ENCODE data around the gene RNF144A. TPM values are rescaled to one million over a fixed set of nuclear protein-coding genes. Genes with fewer than 3 reads are reported as not detected.

Gene RNF144A
- total and polyA plus RNA-seq, 10 of the 15 experiments (the other 5 are each of a cell fraction or from before 2014, with no cell fraction given) = 0.02 to 12.1 (median 0.48) TPM; not detected in 1

GRCh38 chr2:6946722-6947121, 29.5 kb downstream of the RNF144A start:
- no peaks in the 10 kb centered on the region for H4K20me1 ChIP-seq (ENCODE audit: control insufficient read depth, insufficient read depth)
- H3K4me3 ChIP-seq = no peak overlapping the region
- DNase-seq (ENCODE audit: low read depth, low spot score) (no peak), ATAC-seq (no peak), FAIRE-seq (peak; percentile 61)
- SMC1A ChIA-PET (ENCODE audit: uncharacterized antibody, unreplicated experiment) = interaction anchor here (0.8 to 4.2 kb wide), 14 partner anchors 9 to 70 kb away, joined by 3 to 30 read pairs (median 4); no protein-coding TSS in a partner anchor
- POLR2A ChIA-PET = interaction anchor here (1.0 to 3.4 kb wide), 2 partner anchors 37 to 88 kb away, joined by 3 to 11 read pairs; no protein-coding TSS in a partner anchor
- no TSS peak for BruUV-seq (replicated peaks)
- no peak overlapping the region for H3K9ac ChIP-seq (ENCODE audit: control insufficient read depth, insufficient read depth, low read length)
- peaks cover 0 to under 1% of the 10 kb centered on the region in 2 experiments; a peak in 2 of 4 replicates for H3K36me3 ChIP-seq (ENCODE audit: control insufficient read depth in 2 of 2, insufficient read depth in 2 of 2, low read length in 1 of 2)
- WGBS (ENCODE audit: insufficient coverage, insufficient replicate concordance, low lambda C conversion rate, missing lambda C conversion rate) = 2% methylated on average over 2 of the region's 2 CpGs
- peaks cover 25% of the 10 kb centered on the region for H3K4me1 ChIP-seq (ENCODE audit: control insufficient read depth, insufficient read depth, low read length)
- RAD21 ChIA-PET (ENCODE audit: unreplicated experiment) = interaction anchor here (0.6 to 3.3 kb wide), 3 partner anchors 31 to 79 kb away, joined by 3 to 16 read pairs (median 4); no protein-coding TSS in a partner anchor
- in situ Hi-C loops (cut with MboI) (no loop called here), intact Hi-C loops (cut with micrococcal nuclease; ENCODE audit: unreplicated experiment) (no loop called here)
- H3K4me2 ChIP-seq (ENCODE audit: control insufficient read depth, insufficient read depth) = no peak overlapping the region
- TF ChIP-seq NFIC (IDR thresholded peaks at IDR 0.05; ENCODE audit: low read depth, low read length) (no peak), JUND (IDR thresholded peaks at IDR 0.05; ENCODE audit: low read depth, low read length) (no peak), KLF5 (IDR thresholded peaks at IDR 0.05; ENCODE audit: partially characterized antibody) (no peak), MXI1 (IDR thresholded peaks at IDR 0.05; ENCODE audit: low read depth, low read length) (no peak)
- CTCF ChIA-PET = interaction anchor here (0.6 to 3.4 kb wide), 6 partner anchors 31 to 111 kb away, joined by 3 to 25 read pairs (median 6); no protein-coding TSS in a partner anchor
- no peaks in the 10 kb centered on the region for H3K79me2 ChIP-seq (ENCODE audit: control insufficient read depth, insufficient read depth, low read length)
- no peaks in the 10 kb centered on the region for H3K27me3 ChIP-seq (replicated peaks in 1 of 2; ENCODE audit: control insufficient read depth in 2 of 2, insufficient read depth in 2 of 2, low read length in 1 of 2)
- H2AFZ ChIP-seq (ENCODE audit: control insufficient read depth, low read depth, low read length) = no peak overlapping the region
- H3K27ac ChIP-seq (ENCODE audit: control insufficient read depth, insufficient read depth) = no peak overlapping the region
- no peaks in the 10 kb centered on the region for H3K9me3 ChIP-seq (replicated peaks; ENCODE audit: control insufficient read depth, insufficient read depth, low read length)

DNA sequence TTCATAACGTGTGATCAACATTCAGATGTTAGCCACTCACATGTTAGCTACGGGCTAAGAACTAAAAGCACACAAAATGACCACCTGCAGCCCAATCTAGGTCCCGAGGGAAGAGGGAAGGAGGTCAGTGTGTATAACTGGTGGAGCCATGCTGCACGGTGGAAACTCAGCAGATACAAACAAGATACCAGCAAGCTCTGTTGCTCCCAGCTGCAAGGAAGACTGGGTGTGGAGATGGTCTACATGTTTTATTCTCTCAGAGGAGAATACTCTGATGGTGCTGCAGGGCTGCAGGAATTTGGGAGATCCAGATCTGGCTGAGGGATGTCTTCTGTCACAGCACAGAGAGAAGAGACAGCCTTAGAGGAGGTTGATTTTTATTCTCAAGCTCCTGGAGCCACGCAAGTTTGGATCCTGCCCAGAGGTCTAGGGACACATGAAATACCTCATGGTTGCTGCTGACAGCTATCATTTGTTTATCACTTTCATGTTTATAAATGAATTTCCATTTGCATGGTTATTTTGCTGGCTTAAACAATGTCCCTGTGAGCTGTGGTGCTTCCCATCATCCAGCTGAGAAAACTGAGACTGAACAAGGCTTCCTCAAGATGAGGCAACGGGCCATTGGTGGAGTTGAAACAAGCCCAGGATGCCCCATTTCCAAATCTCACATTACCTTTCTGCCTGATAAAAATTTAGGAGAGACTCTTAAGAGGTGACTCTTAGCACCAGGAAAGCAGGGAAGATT, 30.9 kb downstream of the RNF144A start:
- FAIRE-seq = no peak
- TF ChIP-seq MEF2B (IDR thresholded peaks at IDR 0.05; ENCODE audit: partially characterized antibody, poor library complexity, severe bottlenecking) (no peak), BCL11A (IDR thresholded peaks at IDR 0.05; ENCODE audit: low read depth, low read length) (no peak), ZNF622 (IDR thresholded peaks at IDR 0.05) (no peak), BCLAF1 (IDR thresholded peaks at IDR 0.05) (no peak), ETV6 (conservative IDR thresholded peaks at IDR 0.05 in 1 of 2, IDR thresholded peaks at IDR 0.05 in 1 of 2; ENCODE audit: borderline replicate concordance in 1 of 2, low read depth in 1 of 2) (no peak), JUND (IDR thresholded peaks at IDR 0.05; ENCODE audit: low read depth, low read length) (no peak), MYC (IDR thresholded peaks at IDR 0.05; ENCODE audit: insufficient read depth, insufficient read length, insufficient replicate concordance, low read length, severe bottlenecking) (no peak)

More for the DNA sequence above, 30.9 kb downstream of the RNF144A start:
- no peaks in the 10 kb centered on the region for H3K9me3 ChIP-seq (replicated peaks; ENCODE audit: control insufficient read depth, insufficient read depth, low read length)
- intact Hi-C loops (cut with micrococcal nuclease; ENCODE audit: unreplicated experiment) (no loop called here), in situ Hi-C loops (cut with MboI) (no loop called here)
- H4K20me1 ChIP-seq (ENCODE audit: control insufficient read depth, insufficient read depth) = no peaks in the 10 kb centered on the region
- DNase-seq (ENCODE audit: low read depth, low spot score) (no peak), ATAC-seq (no peak)
- H3K36me3 ChIP-seq (ENCODE audit: control insufficient read depth in 2 of 2, insufficient read depth in 2 of 2, low read length in 1 of 2) = no peaks in the 10 kb centered on the region
- SMC1A ChIA-PET (ENCODE audit: uncharacterized antibody, unreplicated experiment) = interaction anchor here (1.0 to 4.2 kb wide), 6 partner anchors 9 to 57 kb away, joined by 3 to 30 read pairs (median 6); no protein-coding TSS in a partner anchor
- CTCF ChIA-PET = interaction anchor here (2.8 kb wide), 1 partner anchor 51 kb away, joined by 7 read pairs; no protein-coding TSS in a partner anchor
- H3K9ac ChIP-seq (ENCODE audit: control insufficient read depth, insufficient read depth, low read length) = no peak overlapping the region
- no peaks in the 10 kb centered on the region for H3K27me3 ChIP-seq (replicated peaks in 1 of 2; ENCODE audit: control insufficient read depth in 2 of 2, insufficient read depth in 2 of 2, low read length in 1 of 2)
- POLR2A ChIA-PET = no interaction called here
- H3K79me2 ChIP-seq (ENCODE audit: control insufficient read depth, insufficient read depth, low read length) = no peaks in the 10 kb centered on the region
- BruUV-seq (replicated peaks) = no TSS peak
- H3K4me2 ChIP-seq (ENCODE audit: control insufficient read depth, insufficient read depth) = no peak overlapping the region
- 74% methylated on average over 6 of the region's 6 CpGs for WGBS (ENCODE audit: insufficient coverage, insufficient replicate concordance, low lambda C conversion rate, missing lambda C conversion rate)
- H2AFZ ChIP-seq (ENCODE audit: control insufficient read depth, low read depth, low read length) = no peak overlapping the region; the same call in 1 of the 2 replicates
- H3K4me3 ChIP-seq = no peak overlapping the region
- no peak overlapping the region for H3K27ac ChIP-seq (ENCODE audit: control insufficient read depth, insufficient read depth)
- H3K4me1 ChIP-seq (ENCODE audit: control insufficient read depth, insufficient read depth, low read length) = peaks cover 25% of the 10 kb centered on the region
- RAD21 ChIA-PET (ENCODE audit: unreplicated experiment) = interaction anchor here (1.1 kb wide), 2 partner anchors 31 to 66 kb away, joined by 3 to 4 read pairs; partner anchors contain the start of gene RNF144A
